CD14-positive monocyte (primary cell): ENCODE measurements around the gene DUSP21. TPM values are rescaled to one million over a fixed set of nuclear protein-coding genes. Genes with fewer than 3 reads are reported as not detected.

Source experiments
- DNase-seq, 3 donors: peaks; one replicate each; pipeline ENCODE4 v3.0.0-alpha.2; 2011 to 2022
- H2AFZ ChIP-seq: 2 replicates; pipeline ENCODE4 v1.6.0; 2012; ENCODE audit warnings: mild to moderate bottlenecking, low read depth, low read length, inconsistent platforms; ENCODE audit not compliant: insufficient read depth, poor library complexity, severe bottlenecking
- H3K27ac ChIP-seq, 2 donors: 1 replicate in 1 of 2; 2 replicates in 1 of 2; pipeline ENCODE4 v1.5.1; 2012 to 2013; ENCODE audit warnings: low read length in 2 of 2, control low read depth in 1 of 2, inconsistent platforms in 1 of 2, low read depth in 1 of 2, mild to moderate bottlenecking in 1 of 2
- H3K27me3 ChIP-seq, 2 donors: one replicate each; pipeline versions ENCODE4 v1.6.0 to v1.6.1; 2011 to 2013; ENCODE audit warnings: low read length in 2 of 2; ENCODE audit not compliant: control insufficient read depth in 2 of 2, insufficient read depth in 2 of 2
- H3K36me3 ChIP-seq, 2 donors: replicated peaks in 1 of 2; 1 replicate in 1 of 2; 2 replicates in 1 of 2; pipeline versions ENCODE4 v1.5.1 to v1.6.1; 2012 to 2013; ENCODE audit warnings: low read length in 2 of 2, control low read depth in 1 of 2, inconsistent platforms in 1 of 2, mild to moderate bottlenecking in 1 of 2; ENCODE audit not compliant: insufficient read depth in 2 of 2, control insufficient read depth in 1 of 2
- H3K4me1 ChIP-seq, 2 donors: 1 replicate in 1 of 2; 2 replicates in 1 of 2; pipeline versions ENCODE4 v1.5.1 to v1.6.1; 2012 to 2013; ENCODE audit warnings: low read length in 2 of 2, control low read depth in 1 of 2, inconsistent platforms in 1 of 2, mild to moderate bottlenecking in 1 of 2, moderate library complexity in 1 of 2; ENCODE audit not compliant: insufficient read depth in 2 of 2, control insufficient read depth in 1 of 2
- H3K4me2 ChIP-seq: replicated peaks from 2 replicates; pipeline ENCODE3; 2012; ENCODE audit warnings: low read length, moderate library complexity, mild to moderate bottlenecking; ENCODE audit not compliant: poor library complexity, severe bottlenecking; ENCODE audit errors: extremely low read depth
- H3K4me3 ChIP-seq, 3 experiments: fragments of 200-600 bp in 1 of 3; sonication (generic) in 1 of 3; replicated peaks in 1 of 3; 1 replicate in 2 of 3; 2 replicates in 1 of 3; pipeline ENCODE4 v1.5.1; 2011 to 2013; ENCODE audit warnings: low read length in 3 of 3, mild to moderate bottlenecking in 3 of 3, control low read depth in 2 of 3, low read depth in 2 of 3, inconsistent platforms in 1 of 3, moderate library complexity in 1 of 3
- H3K79me2 ChIP-seq: 2 replicates; pipeline ENCODE4 v1.6.0; 2012; ENCODE audit warnings: mild to moderate bottlenecking, control low read depth, inconsistent platforms, low read length, moderate library complexity; ENCODE audit not compliant: insufficient read depth
- H3K9ac ChIP-seq: 2 replicates; pipeline ENCODE4 v1.6.0; 2017; ENCODE audit warnings: low read length, mild to moderate bottlenecking; ENCODE audit not compliant: insufficient read depth, poor library complexity, severe bottlenecking
- H3K9me3 ChIP-seq, 2 donors: replicated peaks in 1 of 2; 1 replicate in 1 of 2; 2 replicates in 1 of 2; pipeline versions ENCODE4 v1.5.1 to v1.6.1; 2012 to 2013; ENCODE audit warnings: low read length in 2 of 2, control low read depth in 1 of 2; ENCODE audit not compliant: control insufficient read depth in 1 of 2, insufficient read depth in 1 of 2
- H4K20me1 ChIP-seq: 2 replicates; pipeline ENCODE4 v1.6.0; 2012; ENCODE audit warnings: mild to moderate bottlenecking, low read length, control low read depth, moderate library complexity; ENCODE audit not compliant: insufficient read depth
- H3K27ac Mint-ChIP-seq, 7 donors: one replicate each; pipeline ENCODE4 v1.8.0; 2020; ENCODE audit warnings: mild to moderate bottlenecking in 7 of 7, mixed read lengths in 7 of 7, moderate library complexity in 6 of 7, inconsistent platforms in 2 of 7
- H3K27me3 Mint-ChIP-seq, 3 donors: one replicate each; pipeline ENCODE4 v1.8.0; 2021 to 2022; ENCODE audit warnings: low read depth in 3 of 3, mild to moderate bottlenecking in 3 of 3, mixed read lengths in 3 of 3, moderate library complexity in 3 of 3, inconsistent platforms in 1 of 3
- H3K36me3 Mint-ChIP-seq, 2 donors: one replicate each; pipeline ENCODE4 v1.8.0; 2020; ENCODE audit warnings: mixed read lengths in 2 of 2, inconsistent platforms in 1 of 2, mild to moderate bottlenecking in 1 of 2
- H3K4me1 Mint-ChIP-seq: one replicate; pipeline ENCODE4 v1.8.0; 2020; ENCODE audit warnings: mild to moderate bottlenecking, mixed read lengths
- H3K4me3 Mint-ChIP-seq, 2 donors: one replicate each; pipeline ENCODE4 v1.8.0; 2020; ENCODE audit warnings: mild to moderate bottlenecking in 2 of 2, mixed read lengths in 2 of 2, moderate library complexity in 1 of 2
- H3K9me3 Mint-ChIP-seq, 7 donors: one replicate each; pipeline ENCODE4 v1.8.0; 2020 to 2022; ENCODE audit warnings: mixed read lengths in 7 of 7, mild to moderate bottlenecking in 6 of 7, moderate library complexity in 6 of 7, inconsistent platforms in 2 of 7
- CTCF ChIP-seq: fragments of 200-600 bp; IDR thresholded peaks from one replicate; pipeline ENCODE4 v1.8.0; 2022; ENCODE audit warnings: antibody characterized with exemption, mild to moderate bottlenecking
- WGBS: methylation state at CpG from one replicate; pipeline ENCODE4 v1.1.5; 2013; ENCODE audit warnings: missing lambda C conversion rate; ENCODE audit not compliant: insufficient coverage; 5-methylcytosine and 5-hydroxymethylcytosine counted together
- intact Hi-C, 2 donors: fragments of 100-400 bp; cut with micrococcal nuclease; formaldehyde crosslinking; loops; one replicate each; pipeline versions ENCODE4 v1.15.0 to v1.15.1; 2023
- polyA plus RNA-seq, 3 donors: library from polyadenylated mRNA; depleted of rRNA in 1 of 3; unstranded in 2 of 3; stranded (reverse) in 1 of 3; fragments of 300-500 nt in 2 of 3; fragments of >200 nt in 1 of 3; fragmentation: Illumina TruSeq in 2 of 3; gene quantifications; 1 replicate in 2 of 3; 2 replicates in 1 of 3; pipeline ENCODE4 v1.2.3, GENCODE V29; 2012 to 2021

DUSP21 gene
- polyA plus RNA-seq, 3 donors, result not detected

GRCh38 chrX:44884944-44885343 is 41.1 kb downstream of the DUSP21 start:
- peaks cover 60% of the 10 kb centered on the region for H3K4me1 Mint-ChIP-seq
- peak overlapping the region in 1 of 2 donors; percentile 38 for H3K27ac ChIP-seq
- no peak overlapping the region for H2AFZ ChIP-seq
- peaks cover 100% of the 10 kb centered on the region for H4K20me1 ChIP-seq
- H3K9me3 ChIP-seq, result no peaks in the 10 kb centered on the region
- no peak overlapping the region for H3K4me3 ChIP-seq
- TF ChIP-seq CTCF, result no peak
- H3K27me3 Mint-ChIP-seq, result peaks cover 0 to 2% (median 0%) of the 10 kb centered on the region in 3 donors
- 80% methylated on average over 1 of the region's 4 CpGs for WGBS
- H3K27ac Mint-ChIP-seq, result peak overlapping the region in 5 of 7 donors; percentile 41 to 62 (median 59)
- no peak overlapping the region for H3K4me2 ChIP-seq
- peaks cover 0 to 2% (median 0%) of the 10 kb centered on the region in 7 donors for H3K9me3 Mint-ChIP-seq
- no peaks in the 10 kb centered on the region for H3K36me3 ChIP-seq
- peaks cover 16 to 72% of the 10 kb centered on the region in 2 donors for H3K4me1 ChIP-seq
- intact Hi-C loops, result no loop called here
- H3K79me2 ChIP-seq, result peaks cover 100% of the 10 kb centered on the region
- no peak overlapping the region for H3K9ac ChIP-seq
- DNase-seq, result no peak
- no peak overlapping the region for H3K4me3 Mint-ChIP-seq
- H3K36me3 Mint-ChIP-seq, result peaks cover 0 to 18% of the 10 kb centered on the region in 2 donors
- no peaks in the 10 kb centered on the region for H3K27me3 ChIP-seq

- Histone ChIP-seq H3K9ac (no peak overlapping the region), H2AFZ (no peak overlapping the region), H4K20me1 (peaks cover 100% of the 10 kb centered on the region), H3K4me2 (peak overlapping the region; percentile 31), H3K4me3 (peak overlapping the region in 1 of 3 experiments; percentile 37), H3K79me2 (peaks cover 100% of the 10 kb centered on the region), H3K27me3 (no peaks in the 10 kb centered on the region), H3K27ac (peak overlapping the region in 1 of 2 donors; percentile 58), H3K36me3 (no peaks in the 10 kb centered on the region), H3K4me1 (peaks cover 22 to 69% of the 10 kb centered on the region in 2 donors), H3K9me3 (no peaks in the 10 kb centered on the region)
- Mint-ChIP-seq H3K4me3 (no peak overlapping the region), H3K9me3 (peaks cover 0 to 7% (median 0%) of the 10 kb centered on the region in 7 donors), H3K27ac (peak overlapping the region; percentile 19 to 89 (median 86)), H3K36me3 (no peaks in the 10 kb centered on the region), H3K4me1 (peaks cover 61% of the 10 kb centered on the region), H3K27me3 (no peaks in the 10 kb centered on the region)
- peak; percentile 31 to 43 (median 35) for DNase-seq
- intact Hi-C loops, result no loop called here
- no CpG with 5 or more reads among the region's 1 CpG for WGBS
- TF ChIP-seq CTCF, result no peak
Observed at GRCh38 chrX:44889824-44890223, 46.0 kb downstream of the DUSP21 start.
